IPS-18c (cell line): ENCODE data around the gene SCT.

Source experiments
- H3K4me3 ChIP-seq: 2 replicates; pipeline ENCODE4 v1.7.0; 2013; ENCODE audit warnings: low read depth, mild to moderate bottlenecking, low read length, moderate library complexity; ENCODE audit not compliant: insufficient read depth
- H3K9me3 ChIP-seq: one replicate; pipeline ENCODE4 v1.6.1; 2013; ENCODE audit warnings: mild to moderate bottlenecking, low read length, moderate library complexity; ENCODE audit not compliant: control insufficient read depth, insufficient read depth

The SCT gene

DNA sequence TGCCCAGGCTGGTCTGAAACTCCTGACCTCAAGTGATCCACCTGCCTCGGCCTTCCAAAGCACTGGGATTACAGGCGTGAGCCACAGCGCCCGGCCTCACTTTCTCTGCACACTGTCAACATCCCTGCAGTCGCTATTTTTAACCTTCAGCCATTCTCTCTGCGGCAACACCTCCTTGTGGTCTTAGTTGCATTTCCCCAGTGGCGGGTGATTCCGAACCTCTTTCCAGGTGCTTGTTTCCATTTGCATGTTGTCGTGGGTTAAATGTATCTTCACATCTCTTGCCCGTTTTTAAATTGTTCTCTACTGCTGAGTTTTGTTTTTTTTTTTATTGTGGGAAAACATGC lies 2.2 kb upstream of the SCT start:
- H3K4me3 ChIP-seq: no peak overlapping the region

DNA sequence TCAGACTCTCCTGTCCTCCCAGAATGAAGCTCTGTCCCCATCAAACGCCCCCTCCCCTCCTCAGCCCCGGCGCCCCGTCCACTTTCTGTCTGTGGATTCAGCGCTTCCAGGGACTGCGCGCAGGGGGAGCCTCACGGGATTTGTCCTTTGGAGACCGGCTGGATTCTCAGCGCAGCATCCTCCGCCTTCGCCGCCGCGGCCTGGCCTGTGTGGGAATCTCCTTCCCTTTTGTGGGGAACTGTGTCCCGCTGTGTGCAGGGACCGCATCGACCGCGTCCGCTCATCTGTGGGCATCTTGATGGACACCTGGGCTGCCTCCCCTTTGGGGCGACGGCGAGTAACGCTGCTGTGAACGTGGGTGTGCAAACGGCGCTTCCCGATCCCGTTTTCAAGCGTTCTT lies 1.1 kb upstream of the SCT start:
- Histone ChIP-seq H3K4me3 (no peak overlapping the region), H3K9me3 (no peaks in the 10 kb centered on the region)

More for the DNA sequence above, 2.2 kb upstream of the SCT start:
- no peaks in the 10 kb centered on the region for H3K9me3 ChIP-seq

DNA sequence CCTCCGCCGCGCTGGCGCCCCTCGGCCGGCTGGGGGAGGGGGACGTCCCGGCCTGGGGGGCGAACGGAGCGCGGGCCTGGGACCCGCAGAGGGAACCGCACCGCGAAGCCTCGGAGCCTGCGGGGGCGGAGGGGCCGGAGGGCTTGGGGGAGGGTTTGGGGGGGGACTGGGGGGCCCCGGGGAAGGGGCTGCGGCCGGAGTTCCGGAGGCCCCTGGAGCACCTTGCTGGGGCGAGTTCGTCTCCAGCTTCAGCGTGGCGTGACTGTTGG lies 261 bp upstream of the SCT start:
- Histone ChIP-seq H3K9me3 (no peaks in the 10 kb centered on the region), H3K4me3 (no peak overlapping the region)

DNA sequence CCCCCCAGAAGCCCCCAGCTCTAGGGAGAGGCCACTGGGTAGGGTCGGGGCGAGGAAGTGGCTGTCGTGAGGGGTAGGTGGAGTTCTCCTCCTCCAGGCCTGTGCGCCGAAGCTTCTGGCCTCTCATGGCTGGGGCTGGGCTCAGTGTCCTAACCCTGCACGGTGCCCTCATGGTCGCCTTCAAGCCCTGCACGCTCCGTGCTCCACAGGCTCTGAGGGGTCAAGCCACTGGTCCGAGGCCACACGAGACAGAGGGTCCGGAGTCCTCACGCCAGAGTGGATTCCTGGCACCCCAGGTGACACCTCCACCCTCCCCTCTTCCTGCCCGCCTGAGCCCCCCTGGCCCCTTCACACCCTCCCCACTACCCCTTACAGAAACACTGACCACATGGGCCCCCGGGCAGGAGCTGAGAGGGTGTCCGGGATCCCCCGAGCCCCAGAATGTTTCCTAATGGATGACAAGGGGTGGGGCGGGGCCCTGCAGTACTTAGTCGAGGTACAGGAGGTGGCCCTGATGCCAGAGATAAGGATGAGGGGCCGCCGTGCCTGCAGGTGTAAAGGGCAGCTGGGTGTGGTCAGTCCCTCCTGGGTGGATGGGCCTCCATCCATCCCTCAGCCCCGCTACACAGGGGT lies 1.2 kb downstream of the SCT start:
- H3K9me3 ChIP-seq: no peaks in the 10 kb centered on the region
- no peak overlapping the region for H3K4me3 ChIP-seq

DNA sequence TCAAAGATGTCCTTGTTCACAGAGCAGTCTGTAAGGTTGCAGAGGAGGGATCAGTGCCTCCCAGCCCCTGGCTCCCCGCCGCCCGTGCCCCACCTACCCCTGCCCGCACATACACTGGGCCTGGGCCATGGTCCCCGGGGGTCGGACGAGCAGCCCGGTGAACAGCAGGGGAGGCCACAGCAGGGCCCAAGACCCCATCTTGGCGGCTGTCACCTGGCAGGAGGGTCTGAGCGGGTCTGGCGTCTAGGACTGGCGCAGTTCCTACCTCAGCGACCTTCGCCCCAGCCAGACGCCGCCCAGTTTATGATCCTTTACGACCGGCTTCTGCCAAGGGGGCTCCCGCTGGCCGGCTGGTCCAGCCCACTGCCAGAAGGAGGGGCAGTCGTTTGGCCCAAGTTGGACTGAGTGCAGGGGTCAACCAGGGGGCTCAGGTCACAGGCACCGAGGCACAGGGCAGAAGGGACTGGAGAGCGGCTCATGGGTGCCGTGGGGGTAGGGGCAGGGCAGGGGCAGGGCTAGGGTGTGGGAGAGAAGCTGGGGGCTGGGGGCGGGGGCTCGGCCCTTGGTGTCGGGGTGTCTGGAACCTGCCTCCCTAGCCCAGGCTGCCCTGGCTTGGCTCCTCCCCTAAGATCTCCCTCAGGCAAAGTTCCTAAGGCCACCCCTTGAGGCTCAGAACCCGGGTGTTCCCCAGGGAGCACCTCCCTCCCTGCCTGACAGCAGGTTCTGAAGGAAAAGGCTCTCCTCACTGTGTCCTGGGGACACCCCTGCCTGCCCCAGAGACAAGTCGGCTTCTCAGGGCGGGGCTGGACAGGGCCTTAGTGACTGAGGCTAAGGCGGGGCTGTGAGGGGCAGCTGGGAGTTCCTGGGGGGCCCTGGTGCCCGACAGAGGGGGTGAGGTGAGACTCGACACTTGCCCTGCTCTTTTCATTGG lies 2.0 kb downstream of the SCT start, which contains the start of gene CDHR5:
CDHR5 (minus strand) TSS at position 251 of the 931 bp plus-strand sequence; CDS start at position 198, 53 bp downstream.
- Histone ChIP-seq H3K9me3 (no peaks in the 10 kb centered on the region), H3K4me3 (no peak within 1 kb of the TSS)

DNA sequence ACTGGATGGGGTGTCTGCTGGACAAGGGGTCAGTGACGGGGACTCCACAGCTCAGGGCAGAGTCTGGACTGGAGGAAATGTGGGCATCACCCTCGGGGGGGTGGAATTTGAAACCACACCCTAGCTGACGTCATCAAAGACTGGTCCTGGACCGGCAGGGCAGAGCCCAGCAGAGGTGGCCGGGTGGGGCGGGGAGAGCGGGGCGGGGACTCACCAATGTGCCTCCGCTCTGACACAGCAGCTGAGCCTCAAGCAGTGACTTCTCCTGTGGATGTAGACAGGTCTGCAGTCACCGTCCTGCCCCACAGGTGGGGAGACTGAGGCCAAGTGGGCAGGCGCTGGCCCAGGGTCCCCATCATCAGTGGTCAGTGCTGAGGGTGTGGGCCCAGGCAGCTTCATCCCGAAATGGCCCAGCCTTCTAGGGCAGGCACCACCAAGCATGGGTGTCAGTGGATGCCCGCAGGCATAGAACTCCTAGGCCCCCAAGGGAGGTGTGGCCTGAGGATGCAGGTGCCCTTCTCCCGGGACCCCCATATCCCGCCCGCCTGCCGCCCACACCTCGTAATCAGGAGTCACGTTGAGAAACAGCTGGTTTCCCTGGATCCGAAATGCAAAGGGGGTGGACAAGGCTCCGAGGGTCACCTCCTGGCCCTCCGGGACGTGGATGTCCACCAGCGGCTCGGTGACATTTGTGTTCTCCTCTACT lies 2.8 kb downstream of the SCT start:
- Histone ChIP-seq H3K9me3 (no peaks in the 10 kb centered on the region), H3K4me3 (no peak overlapping the region)

DNA sequence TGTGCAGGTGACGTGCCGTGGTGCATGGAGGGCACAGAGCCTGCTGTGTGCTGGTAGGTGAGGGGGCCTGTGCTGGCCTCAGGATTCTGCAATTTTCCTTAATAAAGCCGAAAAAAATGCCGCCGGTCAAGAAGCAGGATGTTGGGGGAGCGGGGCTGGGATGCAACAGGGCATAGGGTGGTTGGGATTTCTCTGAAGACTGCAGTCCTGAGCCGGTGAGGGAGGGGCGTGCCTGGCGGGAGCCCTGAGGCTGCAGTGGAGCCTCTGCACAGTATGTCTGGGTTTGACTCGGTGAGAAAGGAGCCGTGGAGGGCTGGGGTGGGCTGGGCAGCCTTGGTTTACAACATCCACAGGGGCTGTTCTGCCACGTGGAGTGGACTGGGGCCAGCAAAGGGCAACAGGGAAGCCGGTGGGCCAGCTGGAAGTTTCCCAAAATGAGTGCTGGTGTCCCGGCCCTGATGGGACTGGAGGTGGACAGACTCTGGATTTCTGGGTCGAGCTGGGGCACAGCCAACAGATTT lies 3.6 kb downstream of the SCT start:
- H3K4me3 ChIP-seq: no peak overlapping the region
- H3K9me3 ChIP-seq: no peaks in the 10 kb centered on the region

DNA sequence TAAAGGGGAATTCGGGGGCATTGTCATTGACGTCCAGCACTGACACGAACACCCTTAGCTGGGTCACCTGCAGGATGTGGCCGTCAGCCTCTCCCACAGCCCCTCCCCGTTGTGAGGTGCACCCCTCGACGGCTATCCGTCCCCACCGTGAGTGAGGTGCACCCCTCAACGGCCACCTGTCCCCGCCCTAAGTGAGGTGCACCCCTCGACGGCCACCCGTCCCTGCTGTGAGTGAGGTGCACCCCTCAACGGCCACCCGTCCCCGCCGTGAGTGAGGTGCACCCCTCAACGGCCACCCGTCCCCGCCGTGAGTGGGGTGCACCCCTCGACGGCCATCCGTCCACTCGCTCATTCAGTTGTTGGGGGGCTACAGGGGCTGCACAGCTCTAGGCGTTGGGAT lies 5.1 kb downstream of the SCT start:
- H3K4me3 ChIP-seq: no peak overlapping the region
- H3K9me3 ChIP-seq: no peaks in the 10 kb centered on the region

DNA sequence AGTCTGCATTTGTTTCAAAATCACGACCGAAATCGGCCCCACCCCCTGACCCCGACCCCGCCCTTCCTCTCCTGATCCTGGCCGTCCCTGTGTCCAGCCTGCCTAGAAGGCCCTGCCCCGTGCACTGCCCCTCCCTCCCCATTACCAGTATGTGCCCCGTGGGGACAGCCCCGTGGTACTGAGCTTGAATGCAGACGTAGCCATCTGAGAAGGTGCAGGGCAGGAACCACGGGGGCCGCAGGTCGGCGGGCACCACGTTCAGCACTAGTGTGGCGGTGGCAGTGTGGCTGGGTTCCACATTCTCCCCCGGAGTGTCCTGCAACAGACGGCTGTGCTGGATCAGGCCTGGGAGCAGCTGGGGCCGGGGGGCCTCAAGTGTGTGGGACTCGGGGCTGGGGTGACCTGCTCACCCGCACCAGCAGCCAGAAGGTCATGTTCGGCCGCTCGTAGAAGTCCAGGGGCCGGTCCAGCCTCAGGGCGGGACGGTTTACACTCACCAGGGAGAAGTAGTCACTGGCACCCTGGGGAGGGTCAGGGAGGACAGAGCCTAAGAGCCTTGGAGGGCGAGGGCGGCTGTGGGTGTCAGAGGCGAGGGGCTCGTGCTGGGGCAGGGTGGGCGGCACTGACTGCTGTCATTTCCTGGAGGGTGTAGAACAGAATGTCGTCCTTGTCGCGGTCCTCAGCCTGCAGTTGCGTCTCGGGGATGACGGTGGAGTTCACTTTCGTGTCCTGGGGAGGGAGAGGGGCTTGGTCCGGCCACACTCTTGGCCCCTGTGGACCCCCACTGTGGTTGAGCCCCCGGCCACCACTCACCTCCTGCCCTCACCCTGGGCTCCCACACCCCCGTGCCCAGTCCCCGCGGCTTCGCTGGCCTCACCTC lies 5.8 kb downstream of the SCT start:
- no peak overlapping the region for H3K4me3 ChIP-seq

DNA sequence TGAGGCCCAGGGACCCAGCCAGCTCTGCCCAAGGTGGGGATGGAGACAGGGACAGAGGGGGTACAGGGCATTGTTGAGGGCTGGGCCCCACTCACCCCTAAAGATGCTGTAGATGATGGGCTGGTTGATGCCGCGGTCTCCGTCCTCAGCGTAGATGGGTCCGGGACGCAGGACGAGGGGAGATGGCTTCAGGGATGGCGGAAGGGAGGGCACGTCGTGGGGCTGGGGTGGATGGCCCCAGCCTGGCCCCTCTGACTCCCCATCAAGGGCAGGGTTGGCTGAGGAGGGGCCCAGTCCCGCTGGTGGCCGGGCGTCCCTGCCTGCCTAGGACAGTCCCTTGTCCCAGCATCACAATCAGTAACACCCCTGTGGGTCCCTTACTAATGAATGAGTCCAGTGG lies 6.8 kb downstream of the SCT start:
- Histone ChIP-seq H3K9me3 (no peaks in the 10 kb centered on the region), H3K4me3 (no peak overlapping the region)

More for the DNA sequence above, 5.8 kb downstream of the SCT start:
- no peaks in the 10 kb centered on the region for H3K9me3 ChIP-seq

DNA sequence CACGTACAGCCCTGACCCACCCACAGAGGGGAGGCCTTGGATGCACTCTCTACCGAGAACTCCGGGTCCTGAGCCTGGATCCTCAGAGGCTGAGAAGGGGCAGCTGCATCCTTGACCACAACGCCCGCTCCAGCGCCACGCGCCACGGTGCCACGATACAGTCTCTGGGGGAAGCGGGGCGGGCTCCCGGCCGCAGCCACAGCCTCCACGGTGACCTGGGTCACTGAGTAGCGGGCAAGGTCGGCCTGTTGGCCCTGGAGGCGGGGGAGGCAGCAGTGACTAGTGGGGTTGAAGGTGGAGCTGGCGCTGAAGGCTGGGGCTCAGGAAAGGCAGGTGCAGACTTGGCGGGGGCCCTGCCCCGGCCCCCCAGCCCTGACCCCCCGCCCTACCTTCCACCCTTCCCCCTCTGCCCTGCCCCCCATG lies 7.3 kb downstream of the SCT start:
- no peak overlapping the region for H3K4me3 ChIP-seq
- no peaks in the 10 kb centered on the region for H3K9me3 ChIP-seq

DNA sequence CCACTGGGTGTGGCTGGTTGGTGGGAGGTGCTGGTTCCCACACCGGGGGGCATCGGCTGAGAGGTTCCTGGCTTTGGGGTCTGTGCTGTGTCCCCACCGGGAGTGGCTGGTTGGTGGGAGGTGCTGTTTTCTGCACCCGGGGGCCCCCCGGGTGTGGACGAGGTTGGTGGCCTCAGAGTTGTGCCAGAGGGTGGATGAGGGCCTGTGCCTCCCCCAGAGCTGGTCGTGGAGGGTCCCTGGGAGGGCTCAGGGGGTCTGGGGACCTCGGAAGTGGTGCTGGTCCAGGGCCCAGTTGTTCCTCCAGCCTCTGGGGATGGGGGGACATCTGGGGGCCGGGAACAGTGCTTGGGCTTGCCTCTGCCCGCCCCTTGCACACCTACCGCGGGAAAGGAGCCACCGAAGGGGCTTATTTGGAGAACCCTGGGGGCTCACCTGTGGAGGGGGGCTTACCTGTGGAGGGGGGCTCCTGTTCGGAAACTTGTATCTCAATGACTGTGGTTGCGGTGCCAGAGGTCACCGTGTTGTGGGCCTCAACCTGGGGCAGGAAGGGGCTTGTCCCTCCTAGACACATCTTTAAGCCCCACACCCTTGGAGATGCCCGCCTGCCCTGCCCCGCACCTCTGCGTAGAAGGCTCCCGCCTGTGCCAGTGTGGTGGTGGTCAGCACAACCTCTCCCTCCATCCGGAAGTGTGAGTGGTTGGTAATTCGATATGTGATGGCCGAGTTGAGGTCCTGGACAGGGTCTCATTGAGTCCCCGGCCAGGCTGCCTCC lies 7.9 kb downstream of the SCT start:
- H3K4me3 ChIP-seq: no peak overlapping the region
- H3K9me3 ChIP-seq: no peaks in the 10 kb centered on the region

DNA sequence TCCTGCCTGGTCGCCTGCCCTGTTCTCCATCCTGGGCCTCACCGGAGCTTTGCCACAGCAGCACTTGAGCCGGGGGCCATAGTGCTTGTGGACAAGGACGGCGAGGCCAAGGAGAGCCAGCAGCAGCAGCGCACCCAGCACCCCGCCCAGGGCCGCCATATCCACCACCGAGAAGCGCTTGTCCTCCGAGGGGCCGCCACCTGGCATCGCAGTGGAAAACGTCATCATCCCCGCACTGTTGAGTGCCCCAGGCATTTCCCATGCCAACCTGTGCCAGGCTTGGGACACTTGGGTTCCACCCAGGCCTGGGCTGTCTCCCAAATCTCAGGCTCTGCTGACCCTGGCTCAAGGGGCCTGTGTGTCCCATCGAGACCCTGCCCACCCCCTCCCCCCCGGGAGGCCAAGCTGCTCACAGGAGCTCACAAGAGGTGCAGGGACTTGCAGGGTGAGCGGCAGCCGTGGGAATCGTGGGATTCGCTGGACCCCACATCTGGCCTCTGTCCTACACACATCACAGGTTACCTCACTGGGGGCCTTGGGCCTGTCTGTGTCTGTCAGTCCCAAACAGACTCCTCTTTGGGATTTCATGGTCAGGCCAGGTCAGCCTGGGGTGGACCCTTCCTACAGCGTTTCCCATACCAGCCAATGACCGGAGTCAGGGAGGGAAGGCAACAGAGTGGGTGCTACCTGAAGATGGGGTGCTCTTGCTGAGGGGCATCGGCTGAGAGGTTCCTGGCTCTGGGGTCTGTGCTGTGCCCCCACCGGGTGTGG lies 8.9 kb downstream of the SCT start:
- Histone ChIP-seq H3K4me3 (no peak overlapping the region), H3K9me3 (no peaks in the 10 kb centered on the region)

DNA sequence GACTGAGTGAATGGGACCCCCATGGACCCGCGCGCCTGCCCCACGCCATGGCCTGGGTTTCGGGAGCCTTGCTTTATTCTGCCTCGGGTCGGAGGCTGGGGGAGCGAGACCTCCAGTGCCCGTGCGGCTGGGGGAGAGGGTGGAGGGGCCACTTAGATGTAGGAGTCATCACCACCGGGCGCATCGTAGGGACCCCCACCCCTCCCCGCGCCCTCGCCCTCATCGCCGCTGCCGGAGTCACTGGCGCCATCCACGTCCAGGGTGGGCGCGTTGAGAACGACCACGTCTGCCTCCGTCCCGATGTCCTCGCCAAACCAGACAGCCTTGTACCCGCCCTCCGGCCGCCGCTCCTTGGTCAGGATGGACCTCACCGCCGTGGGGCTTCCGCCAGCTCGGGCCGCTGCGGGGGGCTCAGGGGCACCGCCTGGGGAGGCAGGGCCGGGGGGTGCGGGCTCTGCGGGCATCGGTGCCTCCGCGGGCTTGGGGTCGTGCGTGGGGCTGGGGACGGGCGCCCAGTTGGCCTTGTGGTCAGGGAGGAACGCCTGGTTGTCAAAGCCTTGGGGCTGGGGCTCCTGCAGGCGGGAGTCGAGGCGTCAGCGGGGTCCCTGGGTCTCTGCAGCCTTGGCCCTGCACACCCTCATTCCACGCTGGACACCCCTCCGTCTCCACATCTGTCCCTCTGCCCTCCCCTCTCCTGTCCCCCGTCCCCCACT lies 9.6 kb downstream of the SCT start:
- H3K4me3 ChIP-seq: no peak overlapping the region
- H3K9me3 ChIP-seq: no peaks in the 10 kb centered on the region
